CD8-positive, alpha-beta memory T cell (primary cell): ENCODE measurements around the gene PRRT4. TPM values are rescaled to one million over a fixed set of nuclear protein-coding genes. Genes with fewer than 3 reads are reported as not detected.

Source experiments
- CTCF ChIA-PET: fragments of 350-600 bp; sonication (Branson Sonifier 250); formaldehyde crosslinking; loops from one replicate; lab custom pipeline; 2021; ENCODE audit warnings: antibody characterized with exemption; lab: Charles Lee
- POLR2A ChIA-PET: fragments of 350-600 bp; sonication (Branson Sonifier 250); formaldehyde crosslinking; loops from one replicate; lab custom pipeline; 2021; ENCODE audit warnings: antibody characterized with exemption; lab: Charles Lee
- DNase-seq, 5 donors: peaks; one replicate each; pipeline versions ENCODE4 v3.0.0 to v3.0.0-alpha.2; 2020 to 2022; ENCODE audit warnings: mixed read lengths in 1 of 5
- H3K27ac ChIP-seq: one replicate; pipeline ENCODE4 v1.7.0; 2013; ENCODE audit warnings: low read depth, mild to moderate bottlenecking, low read length, moderate library complexity
- H3K27me3 ChIP-seq: 2 replicates; pipeline ENCODE4 v1.7.0; 2013; ENCODE audit warnings: low read length, mild to moderate bottlenecking; ENCODE audit not compliant: insufficient read depth, poor library complexity, severe bottlenecking
- H3K36me3 ChIP-seq: 2 replicates; pipeline ENCODE4 v1.7.0; 2013; ENCODE audit warnings: mild to moderate bottlenecking, low read length, moderate library complexity; ENCODE audit not compliant: insufficient read depth
- H3K4me1 ChIP-seq: 2 replicates; pipeline ENCODE4 v1.7.0; 2013; ENCODE audit warnings: mild to moderate bottlenecking, low read length, moderate library complexity; ENCODE audit not compliant: insufficient read depth
- H3K4me3 ChIP-seq: 2 replicates; pipeline ENCODE4 v1.7.0; 2013; ENCODE audit warnings: mild to moderate bottlenecking, low read length
- H3K9me3 ChIP-seq: 2 replicates; pipeline ENCODE4 v1.7.0; 2013; ENCODE audit warnings: mild to moderate bottlenecking, low read length
- H3K27ac Mint-ChIP-seq, 8 donors: one replicate each; pipeline ENCODE4 v1.8.0; 2020 to 2021; ENCODE audit warnings: mixed read lengths in 8 of 8, mild to moderate bottlenecking in 6 of 8, inconsistent platforms in 3 of 8, moderate library complexity in 3 of 8
- H3K27me3 Mint-ChIP-seq, 2 donors: one replicate each; pipeline ENCODE4 v1.8.0; 2020 to 2021; ENCODE audit warnings: mixed read lengths in 2 of 2, mild to moderate bottlenecking in 1 of 2, moderate library complexity in 1 of 2
- H3K36me3 Mint-ChIP-seq, 3 donors: one replicate each; pipeline ENCODE4 v1.8.0; 2020 to 2021; ENCODE audit warnings: mixed read lengths in 3 of 3, inconsistent platforms in 1 of 3, mild to moderate bottlenecking in 1 of 3
- H3K4me1 Mint-ChIP-seq, 3 donors: one replicate each; pipeline ENCODE4 v1.8.0; 2020 to 2021; ENCODE audit warnings: mixed read lengths in 3 of 3, inconsistent platforms in 1 of 3, mild to moderate bottlenecking in 1 of 3
- H3K4me3 Mint-ChIP-seq, 7 donors: one replicate each; pipeline ENCODE4 v1.8.0; 2020 to 2021; ENCODE audit warnings: mixed read lengths in 7 of 7, mild to moderate bottlenecking in 6 of 7, moderate library complexity in 4 of 7, inconsistent platforms in 2 of 7
- H3K9me3 Mint-ChIP-seq, 5 donors: one replicate each; pipeline ENCODE4 v1.8.0; 2020 to 2022; ENCODE audit warnings: mixed read lengths in 5 of 5, mild to moderate bottlenecking in 3 of 5, moderate library complexity in 2 of 5, inconsistent platforms in 1 of 5
- polyA plus RNA-seq: library from polyadenylated mRNA; unstranded; fragments of 300-500 nt; fragmentation: Illumina TruSeq; gene quantifications from one replicate; pipeline ENCODE4 v1.2.3, GENCODE V29; 2021
- total RNA-seq, 2 experiments: library from RNA; stranded (reverse); gene quantifications; one replicate each; pipeline ENCODE4 v1.2.3, GENCODE V29; 2021

The PRRT4 gene
- total and polyA plus RNA-seq, 3 experiments from 2014 or later, result 0.09 to 0.35 (median 0.22) TPM

DNA sequence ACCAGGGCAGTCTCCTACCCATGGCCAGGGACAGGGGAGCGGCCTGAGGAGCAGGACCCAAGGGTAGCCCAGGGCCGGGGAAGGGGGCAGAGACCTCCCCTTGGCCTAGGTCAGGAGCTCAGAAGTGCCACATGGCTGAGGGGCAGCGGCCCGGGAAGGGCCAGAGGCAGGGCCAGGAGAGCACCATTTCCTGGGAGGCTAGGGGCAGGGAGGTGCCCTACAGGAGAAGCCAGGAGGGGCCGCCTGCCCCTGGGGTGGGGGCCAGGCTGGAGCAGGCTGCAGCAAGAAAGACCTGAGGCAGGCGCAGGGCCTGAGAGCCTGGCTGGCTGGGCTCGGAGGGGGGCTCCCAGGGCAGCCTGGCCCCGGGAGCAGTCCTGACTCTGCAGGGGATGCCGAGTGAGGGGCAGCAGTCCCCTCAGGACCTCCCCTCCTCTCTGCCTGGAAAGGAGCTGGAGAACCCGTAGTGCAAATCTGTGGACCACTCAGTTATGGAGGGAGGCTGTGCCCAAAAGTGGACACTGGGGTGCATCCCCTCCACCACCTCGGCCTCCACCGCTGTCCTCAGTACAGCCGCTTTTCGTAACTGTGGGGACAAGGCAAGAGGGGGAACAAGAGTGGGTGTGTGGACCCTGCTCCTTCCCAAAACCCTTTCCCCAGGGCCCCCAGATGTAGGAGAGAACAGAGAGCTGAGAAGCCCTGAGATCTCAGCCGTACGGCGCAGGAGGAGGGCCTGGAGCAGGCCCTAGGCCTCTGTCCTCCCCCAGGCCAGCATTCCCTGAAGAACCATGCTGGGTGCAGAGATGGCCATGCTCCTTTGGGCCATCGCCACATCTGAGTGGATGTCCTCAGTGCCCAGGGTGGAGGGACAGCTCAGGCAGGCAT lies 31.2 kb upstream of the PRRT4 start:
- H3K27me3 ChIP-seq, result no peaks in the 10 kb centered on the region
- H3K4me3 ChIP-seq, result no peak overlapping the region
- H3K9me3 ChIP-seq, result no peaks in the 10 kb centered on the region
- Mint-ChIP-seq H3K9me3 (no peaks in the 10 kb centered on the region), H3K4me3 (no peak overlapping the region), H3K36me3 (peaks cover 0 to 55% (median 0%) of the 10 kb centered on the region in 3 donors), H3K27ac (no peak overlapping the region), H3K27me3 (no peaks in the 10 kb centered on the region), H3K4me1 (peaks cover 0 to 2% (median 0%) of the 10 kb centered on the region in 3 donors)
- H3K36me3 ChIP-seq, result peaks cover 23% of the 10 kb centered on the region
- no peak overlapping the region for H3K27ac ChIP-seq
- POLR2A ChIA-PET, result no interaction called here
- no peak for DNase-seq
- no peaks in the 10 kb centered on the region for H3K4me1 ChIP-seq
- CTCF ChIA-PET, result interaction anchor here (1.3 to 6.9 kb wide), 2 partner anchors 45 kb away, joined by 3 to 53 read pairs; no protein-coding TSS in a partner anchor

DNA sequence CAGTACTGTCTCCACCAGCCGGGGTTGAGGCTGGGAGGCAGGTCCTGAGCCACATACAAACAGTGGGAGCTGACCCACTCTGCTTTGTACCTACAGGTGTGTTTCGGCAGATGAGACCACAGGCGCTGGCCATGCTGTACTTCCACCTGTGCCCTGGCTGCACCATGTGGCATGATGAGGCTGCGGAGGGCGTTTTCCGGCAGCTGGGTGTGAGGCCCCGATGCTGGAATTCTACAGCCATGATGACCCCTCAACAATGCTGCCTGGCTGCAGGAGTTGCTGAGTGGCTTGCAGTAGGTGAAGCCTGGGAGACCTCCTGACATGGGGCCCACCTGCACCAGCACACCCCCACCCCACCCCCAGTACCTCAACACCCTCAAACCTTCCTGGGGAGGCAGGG lies 30.3 kb upstream of the PRRT4 start:
- Mint-ChIP-seq H3K4me1 (peaks cover 0 to 4% (median 0%) of the 10 kb centered on the region in 3 donors), H3K27me3 (no peaks in the 10 kb centered on the region), H3K36me3 (peaks cover 0 to 46% (median 0%) of the 10 kb centered on the region in 3 donors), H3K9me3 (no peaks in the 10 kb centered on the region), H3K4me3 (no peak overlapping the region), H3K27ac (no peak overlapping the region)
- peaks cover 14% of the 10 kb centered on the region for H3K36me3 ChIP-seq
- no peaks in the 10 kb centered on the region for H3K27me3 ChIP-seq
- no peaks in the 10 kb centered on the region for H3K4me1 ChIP-seq
- H3K27ac ChIP-seq, result no peak overlapping the region
- CTCF ChIA-PET, result interaction anchor here (1.1 to 6.9 kb wide), 3 partner anchors 10 to 44 kb away, joined by 3 to 53 read pairs (median 3); no protein-coding TSS in a partner anchor
- no peak overlapping the region for H3K4me3 ChIP-seq
- H3K9me3 ChIP-seq, result no peaks in the 10 kb centered on the region
- DNase-seq, result no peak
- POLR2A ChIA-PET, result no interaction called here

DNA sequence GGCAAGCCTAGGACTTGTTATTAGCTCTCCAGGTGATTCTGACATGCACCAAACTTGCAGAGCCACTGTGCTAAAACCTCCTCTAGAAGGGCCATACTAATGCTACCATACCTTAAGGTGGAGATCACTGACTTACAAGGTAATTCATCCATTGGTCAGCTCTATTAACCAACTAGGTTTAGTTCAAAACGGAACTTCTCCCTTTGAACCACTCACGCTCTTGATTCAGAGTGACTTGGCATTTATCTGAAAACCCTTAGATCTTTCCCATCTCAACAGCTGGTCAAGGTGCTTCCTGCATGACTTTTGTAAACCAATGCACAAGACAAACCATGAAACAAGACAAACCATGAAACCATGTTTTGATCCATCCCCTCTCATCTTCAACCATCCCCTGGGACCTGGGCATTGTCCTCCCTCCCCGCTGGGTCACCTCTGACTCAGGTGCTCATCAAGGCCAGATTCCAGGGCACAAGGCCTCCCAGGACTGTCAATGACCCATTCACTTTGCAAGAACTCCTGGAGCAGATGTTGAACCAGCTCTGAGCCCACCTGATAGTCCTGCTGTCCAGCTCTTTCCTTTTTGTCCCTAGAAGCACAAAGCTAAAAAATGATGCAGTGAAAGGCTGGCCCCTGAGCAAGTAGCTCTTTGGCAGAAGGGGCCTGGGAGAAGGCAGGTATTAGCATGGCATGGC lies 29.5 kb upstream of the PRRT4 start:
- Histone ChIP-seq H3K27me3 (no peaks in the 10 kb centered on the region), H3K36me3 (peaks cover 10% of the 10 kb centered on the region), H3K27ac (no peak overlapping the region), H3K4me3 (no peak overlapping the region), H3K9me3 (no peaks in the 10 kb centered on the region), H3K4me1 (no peaks in the 10 kb centered on the region)
- no peak overlapping the region for H3K4me3 Mint-ChIP-seq
- H3K36me3 Mint-ChIP-seq, result peaks cover 0 to 38% (median 0%) of the 10 kb centered on the region in 3 donors
- peak overlapping the region in 3 of 8 donors; percentile 70 to 77 (median 72) for H3K27ac Mint-ChIP-seq
- H3K27me3 Mint-ChIP-seq, result no peaks in the 10 kb centered on the region
- H3K9me3 Mint-ChIP-seq, result no peaks in the 10 kb centered on the region
- H3K4me1 Mint-ChIP-seq, result peaks cover 0 to 4% (median 0%) of the 10 kb centered on the region in 3 donors
- POLR2A ChIA-PET, result no interaction called here
- DNase-seq, result no peak
- CTCF ChIA-PET, result interaction anchor here (1.1 to 6.9 kb wide), 4 partner anchors 10 to 43 kb away, joined by 3 to 53 read pairs (median 3); no protein-coding TSS in a partner anchor

DNA sequence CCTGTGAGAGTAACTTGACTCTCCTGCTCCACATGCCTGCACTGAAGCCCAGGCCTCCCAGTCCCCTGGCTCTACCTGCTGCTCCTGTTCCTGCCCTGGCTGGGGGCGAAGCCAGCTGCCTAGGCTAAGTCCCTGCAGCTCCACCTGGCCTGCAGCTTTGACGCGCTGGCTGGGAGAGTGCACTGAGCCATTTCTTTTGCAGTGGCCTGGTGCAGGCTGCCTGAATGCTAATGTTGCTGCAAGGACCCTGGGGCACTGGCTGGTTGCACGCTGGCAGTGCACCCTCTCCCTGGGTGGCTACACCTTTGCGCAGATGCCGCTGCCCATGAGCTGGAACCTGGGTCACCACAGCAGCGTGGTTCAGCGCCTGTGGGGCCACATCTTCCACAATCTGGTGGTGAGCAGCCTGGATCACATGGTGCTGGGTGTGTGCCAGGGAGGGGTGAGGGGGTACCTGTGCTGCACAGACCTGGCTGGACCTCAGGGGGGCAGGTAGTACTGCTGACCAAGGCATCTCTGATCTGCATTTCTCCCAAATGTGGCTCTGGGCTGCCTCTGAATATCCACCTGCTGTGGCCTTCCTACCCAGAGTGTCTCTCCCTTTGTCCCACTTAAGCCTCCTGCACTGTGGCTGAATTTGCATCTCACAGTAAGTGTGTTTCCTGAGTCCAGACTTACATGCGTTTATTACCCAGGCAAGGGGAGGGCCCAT lies 28.3 kb upstream of the PRRT4 start:
- Mint-ChIP-seq H3K4me1 (peaks cover 0 to 4% (median 0%) of the 10 kb centered on the region in 3 donors), H3K27ac (no peak overlapping the region), H3K36me3 (peaks cover 0 to 26% (median 0%) of the 10 kb centered on the region in 3 donors), H3K9me3 (no peaks in the 10 kb centered on the region), H3K4me3 (no peak overlapping the region), H3K27me3 (no peaks in the 10 kb centered on the region)
- Histone ChIP-seq H3K36me3 (peaks cover 4% of the 10 kb centered on the region), H3K27ac (no peak overlapping the region), H3K4me1 (no peaks in the 10 kb centered on the region), H3K4me3 (no peak overlapping the region), H3K9me3 (no peaks in the 10 kb centered on the region), H3K27me3 (no peaks in the 10 kb centered on the region)
- DNase-seq, result no peak
- ChIA-PET CTCF (interaction anchor here (0.8 to 6.9 kb wide), 8 partner anchors 9 to 681 kb away, joined by 3 to 53 read pairs (median 14); partner anchors contain the start of gene RBM28), POLR2A (no interaction called here)

DNA sequence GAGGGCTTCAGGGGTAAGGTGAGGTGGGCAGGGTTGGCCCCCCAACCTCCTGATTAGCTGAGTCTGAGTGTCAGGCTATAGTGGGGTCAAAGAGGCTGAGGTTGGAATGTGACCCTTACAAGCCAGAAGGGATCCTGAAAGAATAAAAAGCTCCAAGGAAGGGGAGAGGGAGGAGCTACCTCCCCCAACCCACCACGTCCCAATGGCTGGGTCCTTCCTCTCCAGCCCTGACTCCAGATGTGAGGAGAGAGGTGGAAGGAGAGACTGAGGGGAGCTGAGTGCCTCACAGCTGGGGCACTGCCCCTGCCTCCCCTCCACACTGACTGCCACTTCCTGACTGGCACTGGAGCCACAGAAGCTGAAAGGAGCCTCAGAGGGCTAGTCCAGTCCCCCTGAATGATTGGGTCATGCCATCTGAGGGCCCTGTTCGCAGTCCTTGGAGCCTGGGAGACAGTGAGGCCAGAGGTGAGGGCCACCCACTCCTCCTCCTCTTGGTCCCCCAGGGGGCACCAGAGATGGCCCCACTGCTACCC lies 27.7 kb upstream of the PRRT4 start:
- peaks cover 0 to 20% (median 0%) of the 10 kb centered on the region in 3 donors for H3K36me3 Mint-ChIP-seq
- CTCF ChIA-PET, result interaction anchor here (0.8 to 6.9 kb wide), 8 partner anchors 10 to 681 kb away, joined by 3 to 53 read pairs (median 14); partner anchors contain the start of gene RBM28
- peaks cover 0 to 4% (median 0%) of the 10 kb centered on the region in 3 donors for H3K4me1 Mint-ChIP-seq
- H3K9me3 Mint-ChIP-seq, result no peaks in the 10 kb centered on the region
- no peaks in the 10 kb centered on the region for H3K36me3 ChIP-seq
- H3K27me3 Mint-ChIP-seq, result no peaks in the 10 kb centered on the region
- DNase-seq, result no peak
- H3K4me1 ChIP-seq, result no peaks in the 10 kb centered on the region
- no peaks in the 10 kb centered on the region for H3K9me3 ChIP-seq
- H3K27ac Mint-ChIP-seq, result peak overlapping the region in 2 of 8 donors; percentile 21 to 51
- no peak overlapping the region for H3K4me3 ChIP-seq
- no peak overlapping the region for H3K4me3 Mint-ChIP-seq
- no peak overlapping the region for H3K27ac ChIP-seq
- H3K27me3 ChIP-seq, result no peaks in the 10 kb centered on the region
- POLR2A ChIA-PET, result no interaction called here

DNA sequence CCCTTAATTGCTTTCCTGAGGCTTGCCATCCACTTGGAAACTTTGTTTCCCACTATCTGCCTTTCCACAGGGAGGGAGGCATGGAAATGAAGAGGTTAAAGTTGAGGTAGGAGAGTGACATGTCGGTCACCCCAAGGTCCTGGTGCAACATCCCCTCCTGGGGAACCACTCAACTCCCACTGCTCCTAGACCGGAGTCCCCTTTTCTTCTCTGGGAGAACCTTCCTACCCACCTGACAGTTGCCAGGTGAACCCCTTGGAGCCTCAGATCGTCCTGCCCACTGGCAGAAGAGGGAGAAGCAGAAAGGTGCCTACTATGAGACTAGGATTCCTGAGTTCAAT lies 26.6 kb upstream of the PRRT4 start:
- Histone ChIP-seq H3K9me3 (no peaks in the 10 kb centered on the region), H3K36me3 (no peaks in the 10 kb centered on the region), H3K4me1 (no peaks in the 10 kb centered on the region), H3K4me3 (no peak overlapping the region), H3K27me3 (no peaks in the 10 kb centered on the region), H3K27ac (no peak overlapping the region)
- H3K27ac Mint-ChIP-seq, result no peak overlapping the region
- DNase-seq, result no peak
- POLR2A ChIA-PET, result no interaction called here
- CTCF ChIA-PET, result interaction anchor here (0.7 to 6.9 kb wide), 18 partner anchors 9 to 73 kb away, joined by 3 to 53 read pairs (median 6); partner anchors contain the start of gene RBM28
- peaks cover 0 to 4% (median 0%) of the 10 kb centered on the region in 3 donors for H3K4me1 Mint-ChIP-seq
- H3K36me3 Mint-ChIP-seq, result peaks cover 0 to 14% (median 0%) of the 10 kb centered on the region in 3 donors
- peak overlapping the region in 1 of 7 donors; percentile 36 for H3K4me3 Mint-ChIP-seq
- no peaks in the 10 kb centered on the region for H3K27me3 Mint-ChIP-seq
- no peaks in the 10 kb centered on the region for H3K9me3 Mint-ChIP-seq
